ENCODE data around the gene TNKS1BP1.

TNKS1BP1 gene

GRCh38 chr11:57320067-57320718 is 4.6 kb downstream of the TNKS1BP1 start:
- H2AFZ ChIP-seq (ENCODE audit: low read length), result no peak overlapping the region
- no CpG with 5 or more reads among the region's 22 CpGs for WGBS, 2 donors (ENCODE audit: extremely low coverage in 2 of 2, insufficient read length in 2 of 2, insufficient replicate concordance in 1 of 2)
- peaks cover 17% of the 10 kb centered on the region for H3K79me1 ChIP-seq (ENCODE audit: low read depth, low read length)
- H2BK120ac ChIP-seq (ENCODE audit: low read depth, low read length), result no peak overlapping the region
- no peak overlapping the region for H2BK5ac ChIP-seq (ENCODE audit: low read length)
- H3K4me3 ChIP-seq (ENCODE audit: low read length in 2 of 2), result no peak overlapping the region
- peaks cover 0 to 6% of the 10 kb centered on the region in 2 donors for H3K9me3 ChIP-seq (replicated peaks in 1 of 2; ENCODE audit: control insufficient read depth in 2 of 2, insufficient read depth in 1 of 2, low read depth in 1 of 2, low read length in 2 of 2)
- H3K23ac ChIP-seq (ENCODE audit: low read depth, low read length, poor library complexity), result no peak overlapping the region
- H3K9ac ChIP-seq (ENCODE audit: low read depth, low read length, poor library complexity), result peak overlapping the region; percentile 4
- H3K4ac ChIP-seq (ENCODE audit: low read length), result no peak overlapping the region
- H3K27me3 ChIP-seq (ENCODE audit: control insufficient read depth in 3 of 3, insufficient read depth in 3 of 3, low read depth in 1 of 3, low read length in 3 of 3), result no peaks in the 10 kb centered on the region
- no peak overlapping the region for H2BK15ac ChIP-seq (ENCODE audit: low read length)
- H2BK12ac ChIP-seq (ENCODE audit: low read length), result no peak overlapping the region
- no peak overlapping the region for H4K91ac ChIP-seq (ENCODE audit: low read depth, low read length, poor library complexity)
- H3K18ac ChIP-seq (ENCODE audit: low read length), result no peak overlapping the region
- peaks cover 43 to 62% of the 10 kb centered on the region in 2 donors for H3K36me3 ChIP-seq (replicated peaks in 1 of 2; ENCODE audit: control insufficient read depth in 2 of 2, insufficient read depth in 2 of 2, low read length in 2 of 2)
- H2AK5ac ChIP-seq (ENCODE audit: low read depth, low read length), result no peak overlapping the region
- H3K4me1 ChIP-seq (ENCODE audit: control insufficient read depth in 2 of 2, insufficient read depth in 1 of 2, low read depth in 1 of 2, low read length in 2 of 2), result peaks cover 19 to 35% of the 10 kb centered on the region in 2 donors
- H3K14ac ChIP-seq (ENCODE audit: low read length), result no peak overlapping the region
- H3K4me2 ChIP-seq (ENCODE audit: insufficient read depth, low read length, poor library complexity, severe bottlenecking), result no peak overlapping the region
- no peak overlapping the region for H4K8ac ChIP-seq (ENCODE audit: low read depth, low read length)
- no peak overlapping the region for H3K27ac ChIP-seq (replicated peaks; ENCODE audit: low read length)
- DNase-seq (ENCODE audit: low spot score), result no peak

GRCh38 chr11:57318178-57318577 is 6.6 kb downstream of the TNKS1BP1 start:
- Histone ChIP-seq H3K9me3 (replicated peaks in 1 of 2; ENCODE audit: control insufficient read depth in 2 of 2, insufficient read depth in 1 of 2, low read depth in 1 of 2, low read length in 2 of 2) (peaks cover 0 to 6% of the 10 kb centered on the region in 2 donors), H3K4me2 (ENCODE audit: insufficient read depth, low read length, poor library complexity, severe bottlenecking) (no peak overlapping the region), H2BK5ac (ENCODE audit: low read length) (no peak overlapping the region), H3K27me3 (ENCODE audit: control insufficient read depth in 3 of 3, insufficient read depth in 3 of 3, low read depth in 1 of 3, low read length in 3 of 3) (no peaks in the 10 kb centered on the region), H2AFZ (ENCODE audit: low read length) (no peak overlapping the region), H4K91ac (ENCODE audit: low read depth, low read length, poor library complexity) (no peak overlapping the region), H3K27ac (replicated peaks; ENCODE audit: low read length) (no peak overlapping the region), H3K4ac (ENCODE audit: low read length) (no peak overlapping the region), H3K18ac (ENCODE audit: low read length) (no peak overlapping the region), H3K23ac (ENCODE audit: low read depth, low read length, poor library complexity) (no peak overlapping the region), H3K14ac (ENCODE audit: low read length) (no peak overlapping the region), H4K8ac (ENCODE audit: low read depth, low read length) (no peak overlapping the region), H2AK5ac (ENCODE audit: low read depth, low read length) (no peak overlapping the region), H3K4me3 (ENCODE audit: low read length in 2 of 2) (no peak overlapping the region), H3K36me3 (replicated peaks in 1 of 2; ENCODE audit: control insufficient read depth in 2 of 2, insufficient read depth in 2 of 2, low read length in 2 of 2) (peaks cover 56 to 82% of the 10 kb centered on the region in 2 donors), H3K4me1 (ENCODE audit: control insufficient read depth in 2 of 2, insufficient read depth in 1 of 2, low read depth in 1 of 2, low read length in 2 of 2) (peaks cover 19 to 40% of the 10 kb centered on the region in 2 donors), H2BK12ac (ENCODE audit: low read length) (no peak overlapping the region), H2BK120ac (ENCODE audit: low read depth, low read length) (no peak overlapping the region), H2BK15ac (ENCODE audit: low read length) (no peak overlapping the region), H3K79me1 (ENCODE audit: low read depth, low read length) (peaks cover 15% of the 10 kb centered on the region), H3K9ac (ENCODE audit: low read depth, low read length, poor library complexity) (no peak overlapping the region)
- DNase-seq (ENCODE audit: low spot score), result no peak
- no CpG with 5 or more reads among the region's 2 CpGs for whole genome bisulfite sequencing, 2 donors (ENCODE audit: extremely low coverage in 2 of 2, insufficient read length in 2 of 2, insufficient replicate concordance in 1 of 2)

GRCh38 chr11:57316017-57316416 is 8.7 kb downstream of the TNKS1BP1 start:
- no peak overlapping the region for H3K4me3 ChIP-seq (ENCODE audit: low read length in 2 of 2)
- H3K4me1 ChIP-seq (ENCODE audit: control insufficient read depth in 2 of 2, insufficient read depth in 1 of 2, low read depth in 1 of 2, low read length in 2 of 2), result peaks cover 11 to 25% of the 10 kb centered on the region in 2 donors
- peaks cover 61 to 95% of the 10 kb centered on the region in 2 donors for H3K36me3 ChIP-seq (replicated peaks in 1 of 2; ENCODE audit: control insufficient read depth in 2 of 2, insufficient read depth in 2 of 2, low read length in 2 of 2)
- no peak overlapping the region for H3K18ac ChIP-seq (ENCODE audit: low read length)
- H2BK12ac ChIP-seq (ENCODE audit: low read length), result no peak overlapping the region
- H3K4me2 ChIP-seq (ENCODE audit: insufficient read depth, low read length, poor library complexity, severe bottlenecking), result no peak overlapping the region
- no peak overlapping the region for H3K9ac ChIP-seq (ENCODE audit: low read depth, low read length, poor library complexity)
- no peak overlapping the region for H3K27ac ChIP-seq (replicated peaks; ENCODE audit: low read length)
- WGBS, 2 donors (ENCODE audit: extremely low coverage in 2 of 2, insufficient read length in 2 of 2, insufficient replicate concordance in 1 of 2), result no CpG with 5 or more reads among the region's 3 CpGs
- no peak overlapping the region for H3K23ac ChIP-seq (ENCODE audit: low read depth, low read length, poor library complexity)
- no peak overlapping the region for H2BK120ac ChIP-seq (ENCODE audit: low read depth, low read length)
- no peak overlapping the region for H3K4ac ChIP-seq (ENCODE audit: low read length)
- no peak overlapping the region for H2AK5ac ChIP-seq (ENCODE audit: low read depth, low read length)
- H2BK5ac ChIP-seq (ENCODE audit: low read length), result no peak overlapping the region
- peaks cover 9% of the 10 kb centered on the region for H3K79me1 ChIP-seq (ENCODE audit: low read depth, low read length)
- H3K14ac ChIP-seq (ENCODE audit: low read length), result no peak overlapping the region
- H4K91ac ChIP-seq (ENCODE audit: low read depth, low read length, poor library complexity), result no peak overlapping the region
- H2AFZ ChIP-seq (ENCODE audit: low read length), result no peak overlapping the region
- no peak overlapping the region for H2BK15ac ChIP-seq (ENCODE audit: low read length)
- DNase-seq (ENCODE audit: low spot score), result no peak
- no peak overlapping the region for H4K8ac ChIP-seq (ENCODE audit: low read depth, low read length)
- H3K9me3 ChIP-seq (replicated peaks in 1 of 2; ENCODE audit: control insufficient read depth in 2 of 2, insufficient read depth in 1 of 2, low read depth in 1 of 2, low read length in 2 of 2), result peaks cover 0 to 6% of the 10 kb centered on the region in 2 donors
- no peaks in the 10 kb centered on the region for H3K27me3 ChIP-seq (ENCODE audit: control insufficient read depth in 3 of 3, insufficient read depth in 3 of 3, low read depth in 1 of 3, low read length in 3 of 3)

- H2BK120ac ChIP-seq (ENCODE audit: low read depth, low read length), result no peak overlapping the region
- peaks cover 9% of the 10 kb centered on the region for H3K79me1 ChIP-seq (ENCODE audit: low read depth, low read length)
- H3K9me3 ChIP-seq (replicated peaks in 1 of 2; ENCODE audit: control insufficient read depth in 2 of 2, insufficient read depth in 1 of 2, low read depth in 1 of 2, low read length in 2 of 2), result peaks cover 0 to 6% of the 10 kb centered on the region in 2 donors
- peaks cover 16 to 25% of the 10 kb centered on the region in 2 donors for H3K4me1 ChIP-seq (ENCODE audit: control insufficient read depth in 2 of 2, insufficient read depth in 1 of 2, low read depth in 1 of 2, low read length in 2 of 2)
- no peak overlapping the region for H2BK12ac ChIP-seq (ENCODE audit: low read length)
- H2AFZ ChIP-seq (ENCODE audit: low read length), result no peak overlapping the region
- no peak overlapping the region for H2AK5ac ChIP-seq (ENCODE audit: low read depth, low read length)
- no peak overlapping the region for H4K91ac ChIP-seq (ENCODE audit: low read depth, low read length, poor library complexity)
- H3K23ac ChIP-seq (ENCODE audit: low read depth, low read length, poor library complexity), result no peak overlapping the region
- DNase-seq (ENCODE audit: low spot score), result no peak
- H2BK5ac ChIP-seq (ENCODE audit: low read length), result no peak overlapping the region
- no peak overlapping the region for H2BK15ac ChIP-seq (ENCODE audit: low read length)
- H4K8ac ChIP-seq (ENCODE audit: low read depth, low read length), result no peak overlapping the region
- no peak overlapping the region for H3K4ac ChIP-seq (ENCODE audit: low read length)
- no peak overlapping the region for H3K9ac ChIP-seq (ENCODE audit: low read depth, low read length, poor library complexity)
- H3K27me3 ChIP-seq (ENCODE audit: control insufficient read depth in 3 of 3, insufficient read depth in 3 of 3, low read depth in 1 of 3, low read length in 3 of 3), result no peaks in the 10 kb centered on the region
- no peak overlapping the region for H3K4me2 ChIP-seq (ENCODE audit: insufficient read depth, low read length, poor library complexity, severe bottlenecking)
- H3K4me3 ChIP-seq (ENCODE audit: low read length in 2 of 2), result no peak overlapping the region
- peaks cover 57 to 95% of the 10 kb centered on the region in 2 donors for H3K36me3 ChIP-seq (replicated peaks in 1 of 2; ENCODE audit: control insufficient read depth in 2 of 2, insufficient read depth in 2 of 2, low read length in 2 of 2)
- WGBS, 2 donors (ENCODE audit: extremely low coverage in 2 of 2, insufficient read length in 2 of 2, insufficient replicate concordance in 1 of 2), result no CpG with 5 or more reads among the region's 8 CpGs
- no peak overlapping the region for H3K27ac ChIP-seq (replicated peaks; ENCODE audit: low read length)
- H3K18ac ChIP-seq (ENCODE audit: low read length), result no peak overlapping the region
- no peak overlapping the region for H3K14ac ChIP-seq (ENCODE audit: low read length)
These were observed 9.3 kb downstream of the TNKS1BP1 start for GRCh38 chr11:57315491-57315890.
